HTERT RPE-1 (cell line): ENCODE results near the gene ERVV-1.
"Not testable (repeated sequence)": the region's sequence is repeated elsewhere in the genome, so short reads cannot be mapped to it uniquely, and the experiment has no call there.

Experiments
- in situ Hi-C: fragments of 300-500 bp; cut with MboI; formaldehyde crosslinking; loops from 4 replicates; pipeline ENCODE4 v1.14.3; 2020; ENCODE audit warnings: low sequenced_read_pairs

ERVV-1 gene, protein sequence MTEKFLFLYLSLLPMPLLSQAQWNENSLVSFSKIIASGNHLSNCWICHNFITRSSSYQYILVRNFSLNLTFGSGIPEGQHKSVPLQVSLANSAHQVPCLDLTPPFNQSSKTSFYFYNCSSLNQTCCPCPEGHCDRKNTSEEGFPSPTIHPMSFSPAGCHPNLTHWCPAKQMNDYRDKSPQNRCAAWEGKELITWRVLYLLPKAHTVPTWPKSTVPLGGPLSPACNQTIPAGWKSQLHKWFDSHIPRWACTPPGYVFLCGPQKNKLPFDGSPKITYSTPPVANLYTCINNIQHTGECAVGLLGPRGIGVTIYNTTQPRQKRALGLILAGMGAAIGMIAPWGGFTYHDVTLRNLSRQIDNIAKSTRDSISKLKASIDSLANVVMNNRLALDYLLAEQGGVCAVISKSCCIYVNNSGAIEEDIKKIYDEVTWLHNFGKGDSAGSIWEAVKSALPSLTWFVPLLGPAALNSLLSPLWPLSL

DNA sequence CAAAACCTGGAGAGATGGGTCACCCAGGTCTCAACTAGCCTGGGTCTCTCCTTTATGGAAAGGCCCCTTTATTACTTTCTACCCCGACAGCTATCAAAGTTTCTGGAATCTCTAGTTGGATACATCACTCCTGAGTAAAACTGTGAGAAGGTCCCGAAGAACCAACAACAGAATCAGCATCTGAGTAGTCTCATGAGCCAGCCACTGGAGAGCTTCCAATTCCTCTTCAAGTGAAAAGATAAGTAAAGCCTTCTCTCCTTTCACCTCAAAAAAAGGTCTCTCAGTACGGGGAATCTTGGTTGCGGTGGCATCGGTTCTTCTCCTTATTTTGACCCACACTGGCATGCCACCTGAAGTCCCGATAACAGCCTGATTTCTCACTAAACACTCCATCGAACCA lies at the start of gene ERVV-1:
Gene ERVV-1, plus strand, starts transcription at position 301 of the 400 bp plus-strand sequence. CDS start 170 bp downstream, outside the sequence.
- in situ Hi-C loops = no loop called here

DNA sequence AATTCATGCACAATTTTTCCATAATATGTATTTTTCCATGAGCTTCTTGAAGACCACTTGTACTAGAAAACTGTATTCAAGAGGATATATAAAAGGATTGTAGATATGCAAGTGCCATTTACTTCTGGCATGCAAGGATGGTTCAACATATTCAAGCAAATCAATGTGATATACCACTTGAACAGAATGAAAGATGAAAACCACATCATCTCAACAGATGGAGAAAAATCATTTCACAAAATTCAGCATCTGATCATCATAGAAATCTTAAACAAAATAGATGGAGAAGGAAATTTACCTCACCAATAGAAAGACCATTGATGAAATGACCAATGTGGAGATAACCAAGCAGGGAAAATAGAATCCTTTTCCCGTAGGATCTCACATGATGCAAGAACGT lies 45.9 kb upstream of the ERVV-1 start:
- in situ Hi-C loops = no loop called here

DNA sequence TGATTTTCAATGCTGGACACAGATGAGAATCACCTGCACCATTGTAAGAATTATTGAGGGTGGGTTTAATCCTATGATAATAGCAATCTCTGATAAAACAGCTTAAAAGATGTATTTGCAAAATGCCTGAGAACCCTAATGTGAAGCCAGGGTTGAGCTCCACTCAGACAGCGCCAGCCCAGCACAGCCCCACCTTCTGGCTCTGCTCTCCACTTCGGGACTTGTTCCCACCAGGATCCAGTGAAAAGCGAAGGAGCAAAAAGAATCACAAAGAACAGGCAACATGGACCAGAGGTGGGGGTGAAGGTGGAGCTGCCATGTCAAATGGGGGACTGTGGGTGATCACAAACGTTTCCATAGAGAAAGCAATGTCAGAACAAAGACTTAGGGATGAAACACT lies 32.4 kb upstream of the ERVV-1 start:
- in situ Hi-C loops = no loop called here

DNA sequence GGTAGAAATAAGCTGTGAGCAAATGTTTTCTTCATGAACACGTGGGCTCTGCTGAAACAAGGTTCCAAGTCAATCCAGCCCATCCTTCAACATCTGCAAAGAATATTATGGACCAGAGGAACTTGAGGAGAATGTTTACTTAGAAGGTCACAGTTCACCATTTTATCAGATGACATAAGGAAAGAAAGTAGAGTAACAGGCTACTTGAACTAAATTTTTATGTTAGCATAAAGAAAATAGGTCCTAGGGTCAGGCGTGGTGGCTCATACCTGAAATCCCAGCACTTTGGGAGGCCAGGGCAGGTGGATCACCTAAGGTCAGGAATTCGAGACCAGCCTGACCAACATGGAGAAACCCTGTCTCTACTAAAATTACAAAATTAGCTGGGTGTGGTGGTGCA lies 30.6 kb upstream of the ERVV-1 start:
- in situ Hi-C loops = not testable (repeated sequence)

DNA sequence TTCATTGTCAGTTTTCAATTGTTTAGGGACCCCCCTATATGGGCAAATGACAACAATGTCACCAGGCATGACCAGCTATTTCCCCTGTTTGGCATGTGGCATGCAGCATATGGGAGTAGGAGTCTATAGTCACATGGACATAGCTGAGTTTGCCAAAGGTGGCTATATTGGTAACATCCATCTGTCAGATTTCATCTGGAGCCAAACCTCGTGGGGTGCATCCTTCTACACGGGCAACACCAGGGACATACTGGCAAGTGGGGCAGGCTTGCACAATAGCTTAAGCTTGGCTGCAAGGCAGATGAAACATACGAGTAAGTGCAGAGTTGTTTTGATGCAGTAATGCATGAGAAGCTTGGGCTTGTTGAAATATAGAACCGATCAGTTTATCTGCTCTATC lies 26.5 kb upstream of the ERVV-1 start:
- in situ Hi-C loops = no loop called here

DNA sequence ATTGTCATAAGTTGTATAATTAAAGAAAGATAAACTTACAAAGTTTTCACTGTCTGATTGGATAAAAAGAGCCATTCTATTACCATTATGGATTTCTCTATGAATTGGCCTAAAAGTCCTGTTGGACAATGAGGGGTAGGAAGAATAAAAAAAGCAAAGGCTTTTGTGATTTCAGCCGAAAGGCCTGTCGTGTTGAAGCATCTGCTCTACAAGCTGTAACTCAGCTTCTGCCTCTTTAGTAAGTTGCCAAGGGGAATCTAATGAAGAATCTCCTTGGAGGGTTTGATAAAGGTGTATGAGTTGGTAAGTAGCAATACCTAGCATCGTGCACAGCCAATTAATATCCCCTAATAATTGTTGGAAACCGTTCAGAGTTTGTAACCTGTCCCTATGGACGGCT lies 25.2 kb upstream of the ERVV-1 start:
- in situ Hi-C loops = no loop called here

DNA sequence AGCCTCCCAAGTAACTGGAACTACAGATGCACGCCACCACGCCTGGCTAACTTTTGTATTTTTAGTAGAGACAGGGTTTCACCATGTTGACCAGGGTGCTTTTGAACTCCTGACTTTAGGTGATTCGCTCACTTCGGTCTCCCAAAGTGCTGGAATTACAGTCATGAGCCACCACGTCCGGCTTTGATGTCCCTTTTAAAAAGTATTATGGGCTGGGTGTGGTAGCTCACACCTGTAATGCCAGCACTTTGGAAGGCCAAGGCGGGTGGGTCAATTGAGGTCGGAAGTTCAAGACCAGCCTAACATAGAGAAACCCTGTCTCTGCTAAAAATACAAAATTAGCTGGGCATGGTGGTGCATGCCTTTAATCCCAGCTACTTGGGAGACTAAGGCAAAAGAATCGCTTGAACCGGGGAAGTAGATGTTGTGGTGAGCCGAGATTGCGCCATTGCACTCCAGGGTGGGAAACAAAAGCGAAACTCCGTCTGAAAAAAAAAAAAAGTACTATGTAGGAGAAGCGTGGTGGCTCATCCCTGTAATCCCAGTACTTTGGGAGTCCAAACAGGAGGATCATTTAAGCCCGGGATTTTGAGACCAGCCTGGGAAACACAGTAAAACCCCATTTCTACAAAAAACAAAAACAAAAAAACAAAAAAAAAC lies 22.8 kb upstream of the ERVV-1 start:
- in situ Hi-C loops = no loop called here

DNA sequence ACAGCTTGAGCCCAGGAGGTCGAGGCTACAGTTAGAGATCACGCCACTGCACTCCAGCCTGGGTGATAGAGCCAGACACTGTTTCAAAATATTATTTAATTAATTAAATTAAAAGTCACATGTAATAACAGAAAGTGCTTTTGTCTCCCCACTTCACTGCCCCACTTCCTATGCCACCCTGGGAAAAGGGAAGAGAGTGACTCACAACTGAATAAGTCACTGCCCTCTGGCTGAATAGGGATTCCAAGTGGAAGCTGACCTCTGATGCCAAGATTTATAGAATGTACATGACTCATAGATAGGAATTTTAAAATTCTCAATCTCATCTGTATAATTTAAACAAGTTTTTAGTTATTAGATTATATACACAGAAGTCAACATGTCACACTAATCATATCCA lies 22.2 kb upstream of the ERVV-1 start:
- in situ Hi-C loops = no loop called here

DNA sequence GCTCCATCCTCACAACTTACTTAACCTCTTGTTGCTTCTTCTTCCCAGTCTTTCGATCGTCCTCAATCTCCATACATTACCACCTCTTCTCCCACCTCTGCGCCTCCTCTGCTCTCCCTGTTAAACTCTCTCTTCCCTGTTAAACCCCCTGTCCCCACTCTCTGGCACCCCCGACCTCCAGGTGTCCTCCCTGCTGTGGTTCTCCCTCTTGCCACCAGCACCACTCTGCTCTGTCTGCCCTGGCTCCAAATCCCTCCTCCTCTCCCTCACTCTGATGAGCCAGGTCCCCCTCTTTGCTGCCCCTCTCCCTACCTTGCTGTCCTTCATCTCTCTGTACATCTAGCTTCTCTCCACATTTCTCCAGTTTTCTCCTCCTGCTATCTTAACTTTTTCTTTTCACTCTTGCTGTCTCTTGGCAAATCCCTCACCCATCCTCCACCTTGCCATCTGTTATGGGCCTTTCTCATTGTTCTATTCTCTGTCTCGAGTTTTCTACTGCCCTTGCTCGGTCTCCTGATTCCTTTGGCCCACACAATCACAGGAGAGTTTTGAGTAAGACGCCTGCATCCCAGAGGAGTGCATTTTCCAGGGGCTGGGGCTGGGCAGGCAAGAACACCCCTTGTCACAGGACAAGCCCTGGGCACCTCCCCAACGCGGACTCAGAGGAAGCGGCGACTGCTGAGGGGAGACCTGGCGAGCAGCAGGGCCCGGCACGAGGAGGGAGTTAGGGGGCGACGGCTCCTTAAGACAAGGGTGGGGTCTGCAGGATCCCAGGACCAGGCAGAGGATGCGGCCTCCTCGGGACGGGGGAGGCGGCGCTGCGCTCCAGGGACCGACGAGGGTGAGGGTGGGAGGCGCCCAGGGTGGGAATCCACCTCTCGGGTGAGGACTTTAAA lies 21.4 kb upstream of the ERVV-1 start:
- in situ Hi-C loops = no loop called here

DNA sequence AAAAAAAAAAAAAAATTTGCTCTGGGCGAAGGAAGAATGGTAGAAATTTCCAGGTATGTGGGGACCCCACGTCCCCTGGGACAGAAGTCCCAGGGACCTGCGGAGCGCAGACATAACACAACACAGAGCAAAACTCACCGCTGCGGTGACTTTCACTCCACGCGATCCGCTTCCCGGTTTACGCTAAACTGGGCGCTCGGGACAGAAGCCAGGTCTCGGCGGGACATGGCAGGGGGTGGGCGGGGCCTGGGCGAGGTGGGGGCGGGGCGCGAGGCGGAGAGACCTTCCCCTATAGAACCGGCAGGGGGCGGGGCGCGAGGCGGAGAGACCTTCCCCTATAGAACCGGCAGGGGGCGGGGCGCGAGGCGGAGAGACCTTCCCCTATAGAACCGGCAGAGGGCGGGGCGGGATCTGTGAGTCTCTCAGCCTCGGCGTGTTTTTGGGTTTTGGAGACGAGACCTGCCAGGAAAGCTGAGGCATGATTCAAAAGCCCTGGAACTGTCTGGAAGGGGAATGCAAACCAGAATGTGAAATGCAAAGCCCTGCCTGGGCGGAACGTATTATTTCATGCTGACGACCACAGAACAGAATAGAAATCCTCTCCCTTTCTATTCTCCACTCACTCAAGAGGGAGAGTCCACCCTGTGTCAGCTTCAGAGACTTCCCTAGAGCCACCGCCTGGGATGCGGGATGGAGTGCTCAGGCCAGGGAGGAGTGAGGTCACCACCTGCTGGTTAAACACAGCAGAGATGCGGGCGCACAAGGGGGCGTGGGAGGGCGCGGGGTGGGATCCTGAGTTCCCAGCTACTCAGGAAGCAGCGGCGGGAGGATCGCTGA lies 20.2 kb upstream of the ERVV-1 start:
- in situ Hi-C loops = no loop called here

DNA sequence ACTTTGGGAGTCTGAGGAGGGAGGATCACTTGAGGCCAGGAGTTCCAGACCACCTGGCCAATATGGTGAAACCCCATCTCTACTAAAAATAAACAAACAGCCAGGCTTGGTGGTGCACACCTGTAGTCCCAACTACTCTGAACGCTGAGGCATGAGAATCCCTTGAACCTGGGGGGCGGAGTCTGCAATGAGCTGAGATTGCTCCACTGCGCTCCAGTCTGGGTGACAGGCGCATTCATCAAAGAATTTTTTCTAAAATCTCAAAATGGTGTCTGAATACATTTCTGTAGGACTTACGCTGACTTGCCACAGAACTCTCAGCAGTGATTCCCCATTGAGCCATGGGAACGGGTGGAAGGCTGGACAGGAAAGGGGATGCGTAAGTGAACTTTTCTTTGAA lies 18.0 kb upstream of the ERVV-1 start:
- in situ Hi-C loops = no loop called here

DNA sequence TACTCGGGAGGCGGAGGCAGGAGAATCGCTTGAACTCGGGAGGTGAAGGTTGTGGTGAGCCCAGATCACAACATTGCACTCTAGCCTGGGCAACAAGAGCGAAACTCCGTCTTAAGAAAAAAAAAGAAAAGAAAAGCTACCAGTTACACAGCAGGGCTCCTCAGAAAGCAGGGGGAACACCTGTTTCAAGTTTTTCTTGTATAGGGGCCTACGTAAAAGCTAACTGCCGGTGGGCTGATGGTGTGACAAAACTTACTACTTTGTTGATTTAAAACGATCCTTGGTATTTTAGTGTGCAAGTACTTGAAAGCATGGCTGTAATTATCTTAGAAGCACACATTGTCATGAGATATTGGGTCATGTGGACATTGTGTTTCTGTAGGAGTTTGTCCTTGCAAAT lies 15.7 kb upstream of the ERVV-1 start:
- in situ Hi-C loops = no loop called here

DNA sequence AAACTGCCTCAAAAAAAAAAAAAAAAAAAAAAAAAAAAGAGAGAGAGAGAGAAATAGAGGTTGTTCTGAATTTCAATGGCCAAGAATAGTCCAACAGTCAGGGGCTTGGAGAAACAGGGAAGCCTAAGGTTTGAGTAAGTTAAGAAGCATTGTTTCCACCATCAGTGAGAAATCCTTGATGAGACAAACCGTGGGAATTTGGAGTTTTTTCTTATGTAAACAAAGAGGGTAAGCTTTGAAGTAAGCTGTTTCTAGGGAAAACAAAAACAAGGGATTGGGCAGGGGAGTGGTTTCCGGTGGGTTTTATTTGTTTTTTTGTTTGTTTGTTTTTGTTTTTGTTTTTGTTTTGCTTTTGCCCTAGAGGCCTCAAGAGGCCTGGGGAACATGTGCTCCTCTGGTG lies 11.2 kb upstream of the ERVV-1 start:
- in situ Hi-C loops = no loop called here

DNA sequence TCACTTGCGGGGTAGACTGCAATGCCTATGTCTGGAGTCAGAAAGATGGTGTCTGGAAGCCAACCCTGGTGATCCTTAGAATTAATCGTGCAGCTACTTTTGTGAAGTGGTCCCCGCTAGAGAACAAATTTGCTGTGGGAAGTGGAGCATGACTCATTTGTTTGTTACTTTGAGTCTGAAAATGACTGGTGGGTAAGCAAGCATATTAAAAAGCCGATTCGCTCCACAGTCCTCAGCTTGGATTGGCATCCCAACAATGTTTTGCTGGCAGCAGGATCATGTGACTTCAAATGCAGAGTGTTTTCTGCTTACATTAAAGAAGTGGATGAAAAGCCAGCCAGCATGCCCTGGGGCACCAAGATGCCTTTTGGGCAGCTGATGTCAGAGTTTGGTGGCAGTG lies 9.5 kb upstream of the ERVV-1 start:
- in situ Hi-C loops = no loop called here

DNA sequence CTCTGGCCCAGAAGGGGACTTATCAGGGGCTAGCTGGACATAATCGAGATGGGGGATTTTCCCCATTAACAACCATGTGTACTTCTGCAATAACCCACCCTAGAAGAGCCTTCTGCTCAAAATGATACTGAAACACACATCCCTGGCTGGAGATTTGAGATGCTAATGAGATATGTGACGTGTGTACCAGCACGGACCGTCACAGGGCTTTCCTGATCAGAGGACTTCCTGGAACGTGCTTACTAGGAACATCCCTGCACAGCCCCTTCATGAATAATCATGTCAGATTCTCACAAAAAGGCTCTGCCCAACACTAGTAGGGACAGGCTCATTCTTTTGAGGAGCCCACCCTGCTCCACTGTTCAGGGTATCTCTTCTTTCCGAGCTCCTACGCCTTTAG lies 6.5 kb upstream of the ERVV-1 start:
- in situ Hi-C loops = no loop called here

DNA sequence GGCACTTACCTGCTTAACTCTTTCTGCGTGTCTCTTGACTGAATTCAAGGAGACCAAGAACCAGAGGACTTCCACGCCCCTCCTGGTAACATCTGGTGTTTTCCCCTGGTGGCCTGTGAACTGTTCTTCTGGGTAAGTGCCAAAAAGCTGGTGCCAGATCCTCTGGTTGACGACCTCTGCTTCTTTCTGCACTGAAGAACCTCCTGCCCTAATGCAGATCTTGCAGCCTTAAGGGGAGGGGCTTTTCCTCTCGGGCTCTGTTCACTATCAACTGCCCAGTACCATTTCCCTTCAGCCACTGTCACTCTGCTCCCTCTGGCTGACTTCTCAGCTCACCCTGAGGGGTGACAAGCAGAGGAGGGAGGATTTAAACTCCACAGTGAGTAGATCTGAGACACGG lies 6.1 kb upstream of the ERVV-1 start:
- in situ Hi-C loops = no loop called here

DNA sequence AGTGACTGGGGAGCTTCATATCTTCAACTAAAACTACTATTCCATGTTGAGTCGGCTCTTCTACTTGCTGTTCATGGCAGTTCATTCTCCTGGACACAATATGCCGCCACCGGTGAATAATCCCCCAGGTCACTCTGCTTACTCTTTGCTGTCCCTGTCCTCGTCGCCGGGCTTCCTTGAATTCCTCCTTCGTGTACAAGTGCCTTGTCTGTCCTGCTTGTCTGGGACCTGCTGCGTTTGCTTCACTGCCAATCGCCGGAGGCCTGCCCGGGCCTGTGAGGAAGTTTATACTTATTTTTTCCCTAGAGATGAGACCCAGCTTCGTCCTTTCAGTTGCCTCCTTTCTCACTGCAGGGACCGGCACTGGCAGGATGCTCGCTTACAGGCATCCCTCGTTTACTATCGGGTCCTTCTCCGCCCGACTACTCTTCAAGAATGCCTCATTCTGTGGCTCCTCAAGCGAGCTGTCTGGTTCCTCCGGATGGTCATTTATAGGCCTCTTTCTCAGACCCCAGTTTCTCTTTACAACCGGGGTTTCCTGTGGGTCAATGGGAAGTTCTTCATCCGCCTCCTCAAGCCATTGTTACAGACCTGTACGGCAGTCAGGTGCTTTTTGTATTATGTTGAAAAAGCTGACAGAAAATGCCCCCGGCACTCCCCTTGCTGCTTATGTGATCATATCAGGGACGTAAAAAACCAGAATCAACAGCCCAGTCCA lies 5.5 kb upstream of the ERVV-1 start:
- in situ Hi-C loops = no loop called here

DNA sequence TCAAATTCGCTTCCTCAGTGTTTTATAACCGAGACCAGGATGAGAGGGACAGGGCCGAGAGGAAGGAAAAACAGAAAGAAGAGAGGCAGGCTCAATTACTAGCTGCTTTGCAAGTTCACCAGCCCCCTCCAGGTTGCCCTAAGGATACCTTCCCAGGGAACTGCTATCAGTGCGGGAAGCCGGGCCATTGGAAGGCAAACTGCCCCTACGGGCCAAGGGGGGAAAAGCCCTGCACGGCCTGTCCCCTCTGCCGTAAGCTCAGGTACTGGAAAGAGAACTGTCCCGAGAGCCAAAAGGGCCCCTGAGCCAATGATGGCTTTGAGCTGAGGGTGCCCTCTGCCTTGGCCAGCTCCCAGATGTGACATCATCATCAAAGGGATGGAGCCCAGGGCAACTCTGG lies 3.2 kb upstream of the ERVV-1 start:
- in situ Hi-C loops = no loop called here

DNA sequence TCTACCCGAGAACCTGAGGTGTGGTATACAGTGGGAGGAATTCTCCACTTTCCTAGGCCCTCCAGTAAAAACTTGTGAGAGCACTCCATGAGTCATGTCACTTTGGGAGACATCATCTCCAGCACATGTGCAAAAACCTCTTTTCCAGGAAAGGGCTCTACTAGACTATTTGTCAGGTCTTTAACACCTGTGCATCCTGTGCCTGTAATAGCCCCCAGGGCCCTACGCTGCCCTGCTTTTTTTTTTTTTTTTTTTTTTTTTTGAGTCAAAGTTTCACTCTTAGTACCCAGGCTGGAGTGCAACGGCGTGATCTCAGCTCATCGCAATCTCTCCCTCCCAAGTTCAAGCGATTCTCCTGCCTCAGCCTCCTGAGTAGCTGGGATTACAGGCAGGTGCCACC lies 1.7 kb upstream of the ERVV-1 start:
- in situ Hi-C loops = no loop called here

DNA sequence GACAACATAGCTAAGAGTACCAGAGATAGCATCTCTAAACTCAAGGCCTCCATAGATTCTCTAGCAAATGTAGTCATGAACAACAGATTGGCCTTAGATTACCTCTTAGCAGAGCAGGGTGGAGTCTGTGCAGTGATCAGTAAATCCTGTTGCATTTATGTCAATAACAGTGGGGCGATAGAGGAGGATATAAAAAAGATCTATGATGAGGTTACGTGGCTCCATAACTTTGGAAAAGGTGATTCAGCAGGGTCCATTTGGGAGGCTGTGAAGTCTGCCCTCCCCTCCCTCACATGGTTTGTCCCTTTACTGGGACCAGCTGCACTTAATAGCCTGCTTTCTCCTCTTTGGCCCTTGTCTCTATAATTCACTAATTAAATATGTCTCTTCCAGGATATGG lies 1.4 kb downstream of the ERVV-1 start:
- in situ Hi-C loops = no loop called here
